ENCODE data around the gene PRKD1.

PRKD1 gene

GRCh38 chr14:29836395-29836794 lies 91.3 kb downstream of the PRKD1 start:
- Histone ChIP-seq H3K36me3 (ENCODE audit: insufficient read depth, low read length) (no peaks in the 10 kb centered on the region), H3K4me1 (ENCODE audit: insufficient read depth, low read length, severe bottlenecking) (no peaks in the 10 kb centered on the region), H3K27ac (ENCODE audit: low read depth, low read length, poor library complexity, severe bottlenecking) (no peak overlapping the region), H4K20me1 (ENCODE audit: insufficient read depth, low read length) (no peaks in the 10 kb centered on the region), H3K27me3 (ENCODE audit: insufficient read depth, low read length) (no peaks in the 10 kb centered on the region), H3K79me2 (ENCODE audit: insufficient read depth, low read length) (no peaks in the 10 kb centered on the region), H3K4me3 (ENCODE audit: low read depth, low read length, poor library complexity, severe bottlenecking) (no peak overlapping the region), H3K4me2 (ENCODE audit: low read length) (no peak overlapping the region), H3K9me2 (ENCODE audit: low read depth, low read length) (0 out of 2 replicates have a peak, but pooled peaks cover 3% of the 10 kb centered on the region), H3K9me3 (ENCODE audit: low read length) (no peaks in the 10 kb centered on the region), H2AFZ (ENCODE audit: low read length) (no peak overlapping the region), H3F3A (ENCODE audit: insufficient read depth, low read length) (no peaks in the 10 kb centered on the region), H3K9ac (ENCODE audit: low read length) (no peak overlapping the region)
- TF ChIP-seq EZH2 (IDR thresholded peaks at IDR 0.05; ENCODE audit: borderline replicate concordance, low read length) = no peak
- TF ChIP-seq CTCF (IDR thresholded peaks at IDR 0.05; ENCODE audit: low read length) = no peak

- Histone ChIP-seq H3F3A (ENCODE audit: insufficient read depth, low read length) (no peaks in the 10 kb centered on the region), H3K27ac (ENCODE audit: low read depth, low read length, poor library complexity, severe bottlenecking) (no peak overlapping the region), H3K27me3 (ENCODE audit: insufficient read depth, low read length) (no peaks in the 10 kb centered on the region), H4K20me1 (ENCODE audit: insufficient read depth, low read length) (no peaks in the 10 kb centered on the region), H3K36me3 (ENCODE audit: insufficient read depth, low read length) (no peaks in the 10 kb centered on the region), H3K4me1 (ENCODE audit: insufficient read depth, low read length, severe bottlenecking) (no peaks in the 10 kb centered on the region), H3K9ac (ENCODE audit: low read length) (no peak overlapping the region), H3K9me3 (ENCODE audit: low read length) (no peaks in the 10 kb centered on the region), H3K79me2 (ENCODE audit: insufficient read depth, low read length) (no peaks in the 10 kb centered on the region), H3K9me2 (ENCODE audit: low read depth, low read length) (0 out of 2 replicates have a peak, but pooled peaks cover 3% of the 10 kb centered on the region), H2AFZ (ENCODE audit: low read length) (no peak overlapping the region), H3K4me3 (ENCODE audit: low read depth, low read length, poor library complexity, severe bottlenecking) (no peak overlapping the region), H3K4me2 (ENCODE audit: low read length) (no peak overlapping the region)
- TF ChIP-seq EZH2 (IDR thresholded peaks at IDR 0.05; ENCODE audit: borderline replicate concordance, low read length) (no peak), CTCF (IDR thresholded peaks at IDR 0.05; ENCODE audit: low read length) (no peak)
Measured at GRCh38 chr14:29832042-29832441, 95.6 kb downstream of the PRKD1 start.

- Histone ChIP-seq H3K9ac (ENCODE audit: low read length) (no peak overlapping the region), H3K4me1 (ENCODE audit: insufficient read depth, low read length, severe bottlenecking) (no peaks in the 10 kb centered on the region), H3K79me2 (ENCODE audit: insufficient read depth, low read length) (no peaks in the 10 kb centered on the region), H3K9me2 (ENCODE audit: low read depth, low read length) (0 out of 2 replicates have a peak, but pooled peaks cover 3% of the 10 kb centered on the region), H2AFZ (ENCODE audit: low read length) (no peak overlapping the region), H3K9me3 (ENCODE audit: low read length) (no peaks in the 10 kb centered on the region), H4K20me1 (ENCODE audit: insufficient read depth, low read length) (no peaks in the 10 kb centered on the region), H3K4me3 (ENCODE audit: low read depth, low read length, poor library complexity, severe bottlenecking) (no peak overlapping the region), H3K36me3 (ENCODE audit: insufficient read depth, low read length) (no peaks in the 10 kb centered on the region), H3K27me3 (ENCODE audit: insufficient read depth, low read length) (no peaks in the 10 kb centered on the region), H3K4me2 (ENCODE audit: low read length) (no peak overlapping the region), H3F3A (ENCODE audit: insufficient read depth, low read length) (no peaks in the 10 kb centered on the region), H3K27ac (ENCODE audit: low read depth, low read length, poor library complexity, severe bottlenecking) (no peak overlapping the region)
- no peak for TF ChIP-seq CTCF (IDR thresholded peaks at IDR 0.05; ENCODE audit: low read length)
- no peak for TF ChIP-seq EZH2 (IDR thresholded peaks at IDR 0.05; ENCODE audit: borderline replicate concordance, low read length)
Measured at GRCh38 chr14:29829851-29830250, 97.8 kb downstream of the PRKD1 start.
